GM18867 (cell line): ENCODE results near the gene PPP1R1C.
A peak's percentile ranks its signal among the peaks of the same experiment; 100 is the strongest.

Experiments
- ATAC-seq: cut with Tn5 transposase; IDR thresholded peaks from one replicate; pipeline ENCODE4 v1.9.1; 2021; ENCODE audit warnings: mild to moderate bottlenecking, moderate library complexity; ENCODE audit not compliant: unreplicated experiment

PPP1R1C gene

DNA sequence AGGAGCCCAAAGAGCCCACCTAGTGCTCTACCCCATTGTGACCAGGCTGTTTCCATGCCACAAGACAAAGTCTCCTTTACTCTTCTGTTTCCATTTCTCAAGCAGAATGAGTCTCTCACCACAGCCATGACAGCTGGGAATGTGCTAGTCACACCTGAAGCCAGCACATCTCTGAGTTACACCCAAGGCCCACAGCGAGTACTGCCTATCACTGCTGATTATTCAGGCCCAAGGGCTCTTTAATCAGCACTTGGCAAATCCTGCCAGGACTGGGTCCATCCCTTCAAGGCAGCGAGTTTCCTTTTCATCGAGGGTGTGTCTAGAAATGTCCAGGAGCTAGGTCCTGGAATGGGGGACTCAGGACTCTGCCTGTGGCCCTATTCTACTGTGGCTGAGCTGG lies 14.6 kb upstream of the PPP1R1C start:
- ATAC-seq, result no peak

DNA sequence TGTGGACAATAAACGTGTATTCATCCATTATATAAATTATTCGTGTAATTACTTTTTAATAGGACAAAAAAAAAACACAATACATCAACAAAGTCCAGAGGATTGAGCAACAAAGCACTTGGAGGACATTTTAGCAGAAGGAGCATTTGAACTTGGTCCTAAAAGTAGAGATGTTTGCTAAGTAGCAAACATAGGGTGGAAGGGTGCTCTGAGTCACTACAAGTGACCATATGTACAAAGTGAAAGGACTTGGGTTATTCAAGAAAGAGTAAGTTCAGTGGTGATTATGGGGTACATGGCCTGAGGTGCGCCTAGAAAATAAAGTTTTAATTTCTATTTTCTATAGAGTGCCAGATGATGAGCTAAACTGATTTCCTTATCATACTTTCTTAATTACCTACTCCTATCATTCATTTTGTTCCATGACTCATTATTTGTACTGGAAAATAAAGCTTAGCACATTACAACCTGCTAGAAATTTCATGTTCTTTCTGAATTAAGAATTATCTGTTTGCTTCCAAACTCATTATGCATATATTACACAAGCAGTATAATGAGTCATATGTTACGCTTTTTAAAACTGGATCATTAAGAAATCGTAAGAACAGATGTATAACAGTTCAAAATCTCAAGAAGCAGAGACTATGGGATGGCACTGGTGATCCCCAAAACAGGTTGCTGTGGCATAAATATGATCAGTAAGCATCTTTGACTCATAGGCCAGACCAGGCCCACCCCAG lies 13.1 kb upstream of the PPP1R1C start:
- ATAC-seq, result no peak

DNA sequence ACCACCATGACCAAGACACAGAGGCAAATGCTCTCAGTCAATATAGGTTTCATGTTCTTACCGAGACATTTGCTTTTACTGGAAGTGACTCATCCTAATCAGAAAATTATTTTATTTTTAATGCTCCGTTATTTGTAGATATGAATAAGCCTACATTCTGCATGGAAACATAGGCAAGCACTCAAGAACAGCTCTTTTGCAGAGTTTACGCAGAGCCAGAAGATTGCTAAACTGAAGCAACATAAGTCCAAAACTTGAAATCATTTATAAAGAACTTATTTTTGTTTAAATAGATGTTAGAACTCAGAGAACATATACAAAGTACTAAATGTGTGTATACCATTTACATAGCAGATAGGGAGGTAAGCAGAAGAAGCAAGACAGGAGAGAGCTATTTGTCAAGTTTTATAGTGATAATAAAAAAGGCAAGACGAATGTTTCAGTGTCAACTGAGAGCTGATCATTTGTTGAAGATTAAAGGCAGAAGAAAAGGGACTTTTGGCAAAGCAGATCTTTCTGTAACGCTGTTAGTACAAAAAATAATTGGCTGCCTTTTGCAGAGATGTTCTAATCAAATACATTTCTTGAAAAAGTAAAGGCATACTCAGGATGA lies 12.4 kb upstream of the PPP1R1C start:
- ATAC-seq, result no peak

DNA sequence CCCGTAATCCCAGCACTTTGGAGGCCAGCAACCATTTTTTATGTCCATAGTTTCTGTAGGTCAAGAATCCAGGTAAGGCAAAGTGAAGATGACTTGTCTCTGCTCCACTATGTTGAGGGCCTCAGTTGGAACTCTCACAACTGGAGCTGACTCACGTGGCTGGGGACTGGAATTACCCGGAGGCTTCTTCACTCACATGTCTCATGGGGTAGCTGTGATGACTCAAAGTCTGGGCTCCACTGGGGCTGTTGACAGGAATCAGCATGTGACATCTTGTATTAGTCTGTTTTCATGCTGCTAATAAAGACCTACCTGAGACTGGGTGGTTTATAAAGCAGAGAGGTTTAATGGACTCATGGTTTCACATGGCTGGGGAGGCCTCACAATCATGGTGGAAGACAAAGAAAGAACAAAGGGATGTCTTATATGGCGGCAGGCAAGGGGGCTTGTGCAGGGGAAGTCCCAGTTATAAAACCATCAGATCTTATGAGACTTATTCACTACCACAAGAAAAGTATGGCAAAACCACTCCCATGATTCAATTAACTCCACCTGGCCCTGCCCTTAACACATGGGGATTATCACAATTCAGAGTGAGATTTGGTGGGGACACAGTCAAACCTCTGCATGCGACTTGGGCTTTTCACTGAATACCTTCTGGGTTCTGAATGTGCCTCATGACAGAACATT lies 7.8 kb upstream of the PPP1R1C start:
- ATAC-seq, result peak; percentile 54

- no peak for ATAC-seq
These were observed 7.1 kb upstream of the PPP1R1C start for GRCh38 chr2:181978351-181979150.

DNA sequence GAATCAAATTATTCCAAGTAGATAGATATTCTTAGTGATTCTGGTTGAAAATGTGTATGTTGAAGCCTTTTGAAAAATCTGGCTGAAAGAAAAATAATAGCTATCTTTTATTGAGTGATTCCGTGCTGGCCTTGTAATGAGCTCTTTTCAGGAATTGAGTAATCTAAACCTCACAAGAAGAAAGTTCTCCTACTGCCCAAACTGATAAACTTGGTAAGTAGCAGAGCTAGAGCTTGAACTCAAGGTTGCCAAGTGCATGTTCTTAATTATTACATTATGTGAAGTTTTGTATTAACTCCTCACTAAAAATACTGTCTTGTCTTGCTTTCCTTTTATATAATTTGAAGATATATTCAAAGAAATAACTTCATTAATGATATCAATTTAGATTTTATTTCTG lies 1.6 kb upstream of the PPP1R1C start:
- no peak for ATAC-seq

- no peak for ATAC-seq
These were observed 630 bp upstream of the PPP1R1C start for GRCh38 chr2:181984814-181985631.

DNA sequence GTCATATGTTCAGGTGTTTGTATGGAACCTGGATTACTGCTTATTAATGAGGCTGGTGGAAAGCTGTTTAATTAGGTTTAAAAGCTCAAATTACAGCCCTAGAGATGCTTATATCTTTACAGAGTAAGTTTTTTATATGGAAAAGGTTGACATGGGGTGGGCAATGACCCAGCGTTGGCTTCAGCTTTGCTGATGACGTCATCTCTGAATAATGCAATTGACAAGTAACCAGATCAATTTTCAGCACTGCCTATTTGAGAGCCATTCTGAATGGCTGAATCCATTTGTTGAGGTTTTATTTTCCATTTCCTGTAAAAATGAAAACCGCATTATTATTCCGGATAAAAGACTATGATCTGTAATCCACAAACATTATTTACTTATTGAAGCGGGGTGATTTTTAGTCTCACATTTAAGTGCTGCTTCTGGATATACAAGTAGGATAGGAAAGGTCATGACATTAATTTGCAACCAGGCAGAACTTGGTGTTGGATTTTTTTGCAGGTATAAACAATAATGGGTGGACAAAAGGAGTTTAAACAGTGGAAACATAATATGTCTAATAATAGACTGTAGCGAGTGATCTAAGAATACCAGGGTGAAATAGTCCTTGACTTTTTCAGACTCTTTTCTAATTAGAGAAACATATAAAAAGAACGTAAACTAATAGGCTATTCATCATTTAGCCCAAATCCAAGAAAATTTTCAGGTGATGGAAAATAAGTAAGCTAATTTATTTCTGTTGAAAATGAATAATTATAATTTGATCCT lies 2.7 kb downstream of the PPP1R1C start:
- no peak for ATAC-seq

DNA sequence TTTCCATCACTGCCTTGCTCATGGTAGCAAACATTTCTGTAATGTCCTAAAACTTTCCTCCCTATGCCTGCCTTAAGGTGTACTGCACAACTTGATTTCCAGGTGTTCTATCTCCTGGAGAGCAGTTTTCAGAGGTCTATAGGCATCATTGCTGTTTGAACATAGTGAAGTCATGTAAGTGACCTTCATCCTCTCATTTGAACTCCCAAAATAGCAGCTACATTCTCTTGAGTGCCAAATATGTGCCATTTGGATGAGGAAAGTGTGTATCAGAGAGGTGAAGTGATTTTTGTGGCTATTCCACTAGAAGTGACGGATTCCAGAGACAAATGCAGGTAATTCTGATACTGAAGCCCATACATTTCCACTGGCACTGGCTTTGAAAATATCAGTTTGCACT lies 3.4 kb downstream of the PPP1R1C start:
- ATAC-seq, result no peak

GRCh38 chr2:181991171-181991885 lies 5.7 kb downstream of the PPP1R1C start:
- ATAC-seq, result peak; percentile 99

- ATAC-seq, result peak; percentile 73
These were observed 7.1 kb downstream of the PPP1R1C start for GRCh38 chr2:181992776-181993175.

DNA sequence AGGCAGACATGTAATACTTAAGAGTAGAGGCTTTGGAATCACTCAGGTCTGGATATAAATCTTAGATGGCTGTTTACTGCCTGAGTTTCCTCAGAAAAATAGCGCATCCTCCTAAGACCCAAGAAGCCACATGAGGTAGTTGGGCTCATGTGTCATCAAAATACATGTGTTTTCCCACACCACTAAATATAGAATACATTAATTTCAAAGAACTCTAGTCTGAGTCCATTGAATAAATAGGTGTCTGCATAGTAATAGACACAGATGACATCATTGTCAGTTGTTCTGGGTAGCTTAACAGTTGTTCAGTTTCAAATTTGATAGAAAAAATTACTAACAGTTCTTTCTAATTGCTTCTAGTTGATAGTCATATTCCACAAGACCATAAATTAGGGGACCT lies 9.6 kb downstream of the PPP1R1C start:
- ATAC-seq, result no peak

DNA sequence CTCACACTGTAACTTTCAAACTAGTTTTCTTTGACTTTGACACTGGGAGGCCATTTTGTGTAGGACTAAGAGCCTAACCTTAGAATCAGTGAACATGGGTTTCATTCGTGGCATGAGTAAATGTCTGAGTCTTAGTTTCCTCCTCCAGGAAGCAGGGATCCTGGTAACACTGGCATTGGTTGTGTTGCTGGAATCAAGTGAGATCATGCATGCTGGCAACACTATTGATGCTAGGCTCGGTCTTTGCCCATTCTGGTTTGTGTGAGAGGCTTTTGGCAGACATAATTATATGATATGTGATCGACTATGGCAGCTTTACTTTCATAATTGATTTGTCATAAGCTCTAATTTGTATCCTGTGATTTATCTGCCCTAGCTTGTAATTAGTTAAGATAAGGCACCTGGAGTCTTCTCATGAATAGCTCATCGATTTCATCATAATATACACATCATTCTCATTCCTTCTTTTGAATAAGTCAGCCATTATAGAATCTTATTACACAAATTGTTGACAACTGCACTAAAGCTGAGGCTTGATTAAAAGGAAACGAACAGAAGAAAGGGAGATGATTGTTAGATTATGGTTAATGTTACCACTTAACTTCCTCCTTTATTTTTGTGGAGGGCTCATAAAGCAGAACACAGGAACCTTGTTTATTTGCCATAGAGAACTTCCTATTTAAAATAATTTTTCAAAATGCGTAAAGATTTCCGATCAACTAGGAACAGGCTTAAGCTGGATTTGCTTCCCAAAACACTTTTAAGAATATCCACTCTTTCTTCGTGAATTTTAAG lies 12.6 kb downstream of the PPP1R1C start:
- no peak for ATAC-seq

DNA sequence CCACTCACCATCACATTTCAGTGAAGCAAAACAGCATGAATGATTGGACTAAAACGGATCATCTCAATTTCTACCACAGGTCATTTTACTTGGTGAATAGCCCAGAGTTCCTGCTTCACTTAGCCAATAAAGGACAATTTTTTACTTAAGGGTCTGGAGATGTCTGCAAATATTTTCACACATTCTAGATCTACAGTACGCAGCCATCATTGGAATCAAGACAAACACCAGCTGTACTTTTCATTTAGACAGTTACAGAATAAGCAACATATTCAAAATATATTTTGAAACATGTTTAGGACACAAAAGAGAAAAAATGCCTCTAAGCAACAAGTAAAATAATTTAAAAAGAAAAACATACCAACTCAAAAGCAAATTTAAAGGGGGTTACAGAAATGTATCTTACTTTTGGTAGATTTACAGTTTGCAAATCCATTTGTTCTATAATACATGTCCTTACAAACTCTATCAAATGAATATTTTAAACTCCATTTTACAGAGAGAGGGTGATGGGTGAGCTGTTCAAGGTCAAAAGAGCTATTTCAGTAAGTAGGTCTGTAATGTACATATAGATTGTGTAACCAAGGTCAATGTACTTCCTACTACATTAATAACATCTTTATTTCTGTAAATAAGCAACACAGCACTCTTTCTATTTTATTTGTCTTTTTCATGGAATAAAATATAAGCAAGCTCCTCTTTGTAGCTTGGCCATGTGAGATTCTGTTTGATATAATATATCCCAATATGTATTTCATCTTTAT lies 13.4 kb downstream of the PPP1R1C start:
- ATAC-seq, result no peak

GRCh38 chr2:181999911-182000310 lies 14.3 kb downstream of the PPP1R1C start:
- ATAC-seq, result no peak

DNA sequence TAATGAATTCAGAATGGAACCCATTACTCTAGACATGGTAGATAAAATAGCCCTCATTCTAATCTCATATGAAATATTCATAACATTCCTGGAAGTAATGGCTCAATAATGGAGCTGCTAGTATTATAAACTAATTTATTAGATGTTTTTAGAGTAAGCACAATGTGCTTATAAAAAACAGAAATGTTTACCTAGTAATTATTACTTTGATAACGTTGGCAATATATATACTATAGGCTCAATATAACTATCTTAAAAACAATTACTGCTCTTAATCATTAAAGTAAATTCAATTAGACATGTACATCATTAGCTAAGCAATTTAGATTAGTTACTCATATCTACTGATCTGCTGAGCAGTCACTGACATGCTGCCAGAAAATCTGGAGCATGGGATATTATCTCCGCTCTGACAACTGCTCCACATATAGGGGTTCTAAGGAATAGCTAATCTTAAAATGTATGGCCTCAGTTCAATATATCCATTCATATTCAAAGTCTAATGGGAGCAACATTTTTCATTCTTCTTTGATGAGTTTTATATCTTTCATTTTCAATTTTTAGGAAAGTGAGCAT lies 19.4 kb downstream of the PPP1R1C start:
- ATAC-seq, result no peak
